DND-41 (cell line): ENCODE results near the gene ZNHIT1.

ENCODE experiments used
- CTCF ChIP-seq: IDR thresholded peaks from 2 replicates; pipeline ENCODE4 v1.5.1; 2012; ENCODE audit warnings: borderline replicate concordance, low read length, moderate library complexity, mild to moderate bottlenecking; ENCODE audit not compliant: poor library complexity, severe bottlenecking; ENCODE audit errors: extremely low read depth
- EZH2 ChIP-seq: IDR thresholded peaks from 3 replicates; pipeline ENCODE4 v1.6.1; 2012; ENCODE audit warnings: borderline replicate concordance, low read depth, mild to moderate bottlenecking, moderate library complexity, low read length, inconsistent platforms; ENCODE audit not compliant: severe bottlenecking

DNA sequence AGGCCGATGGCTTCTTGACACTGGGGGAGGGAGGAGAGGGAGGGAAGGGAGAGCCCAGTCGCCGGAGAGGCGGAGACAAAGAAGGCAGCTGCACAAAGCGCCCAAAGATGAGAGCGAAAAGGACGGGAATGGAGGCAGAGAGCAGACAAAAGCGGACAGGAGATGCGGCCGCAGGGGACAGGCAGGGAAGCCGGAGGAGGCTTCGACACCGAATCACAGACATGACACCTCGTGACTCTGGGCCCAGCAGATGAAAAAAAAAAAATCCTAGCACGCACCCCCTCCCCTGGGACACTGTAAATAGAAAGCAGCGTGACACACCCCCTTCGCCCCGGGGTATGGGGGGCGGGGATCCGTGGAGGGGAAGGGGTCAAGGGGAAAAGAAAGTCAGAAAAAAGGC, 38.8 kb upstream of the ZNHIT1 start:
- TF ChIP-seq CTCF: no peak
- no peak for TF ChIP-seq EZH2
